ENCODE results near the gene DRD3. TPM values are rescaled to one million over a fixed set of nuclear protein-coding genes. Genes with fewer than 3 reads are reported as not detected.

DRD3 gene
- total RNA-seq, 2 experiments from 2014 or later, result 0.30 TPM; not detected in 1

- Mint-ChIP-seq H3K36me3 (no peaks in the 10 kb centered on the region), H3K27me3 (no peaks in the 10 kb centered on the region), H3K4me1 (no peaks in the 10 kb centered on the region), H3K27ac (no peak overlapping the region), H3K9me3 (no peaks in the 10 kb centered on the region), H3K4me3 (no peak overlapping the region)
- ATAC-seq (ENCODE audit: low read depth) (no peak), DNase-seq (no peak)
- POLR2A ChIA-PET, result no interaction called here
These were observed 50.6 kb downstream of the DRD3 start for GRCh38 chr3:114128231-114128630.

GRCh38 chr3:114127517-114127916, 51.3 kb downstream of the DRD3 start:
- no peak overlapping the region for H3K27ac Mint-ChIP-seq
- no peak for ATAC-seq (ENCODE audit: low read depth)
- DNase-seq, result no peak
- no peaks in the 10 kb centered on the region for H3K4me1 Mint-ChIP-seq
- no peak overlapping the region for H3K4me3 Mint-ChIP-seq
- POLR2A ChIA-PET, result no interaction called here
- H3K27me3 Mint-ChIP-seq, result no peaks in the 10 kb centered on the region
- no peaks in the 10 kb centered on the region for H3K9me3 Mint-ChIP-seq
- no peaks in the 10 kb centered on the region for H3K36me3 Mint-ChIP-seq

- POLR2A ChIA-PET, result no interaction called here
- Mint-ChIP-seq H3K27me3 (no peaks in the 10 kb centered on the region), H3K4me1 (no peaks in the 10 kb centered on the region), H3K36me3 (no peaks in the 10 kb centered on the region), H3K9me3 (no peaks in the 10 kb centered on the region), H3K4me3 (no peak overlapping the region), H3K27ac (no peak overlapping the region)
- DNase-seq (no peak), ATAC-seq (ENCODE audit: low read depth) (no peak)
These were observed 52.4 kb downstream of the DRD3 start for GRCh38 chr3:114126461-114126860.

DNA sequence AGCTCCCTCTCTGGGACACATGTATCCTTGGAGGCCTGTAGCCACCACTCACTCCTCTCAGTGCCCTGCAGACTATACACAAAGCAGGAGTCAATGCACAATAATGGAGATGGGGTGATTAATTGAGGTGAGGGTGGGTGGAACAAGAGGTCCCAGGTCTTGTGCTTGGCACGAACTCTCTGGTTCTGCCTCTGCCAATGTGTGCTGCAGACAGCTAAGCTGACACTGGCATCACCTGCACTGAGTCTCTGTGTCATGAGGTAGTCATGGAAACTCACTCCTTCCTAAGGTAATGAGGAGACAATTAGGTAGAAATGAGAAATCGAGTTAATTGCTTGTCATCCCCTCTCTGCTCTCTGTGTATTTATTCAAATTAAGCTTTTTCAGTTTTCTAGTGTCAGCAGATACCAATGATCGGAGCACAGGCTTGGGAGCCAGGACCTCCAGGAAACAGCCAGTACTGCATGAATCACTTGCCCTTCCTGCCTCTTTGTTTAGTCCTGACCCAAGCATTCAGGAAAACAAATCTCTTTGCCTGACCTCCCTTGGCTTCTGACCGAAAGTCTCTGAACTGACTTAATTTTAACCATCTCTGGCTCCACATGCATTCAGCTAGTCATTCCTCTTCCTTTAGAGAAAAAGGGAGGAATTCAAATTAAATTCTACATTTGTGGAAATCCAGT, 56.7 kb downstream of the DRD3 start:
- POLR2A ChIA-PET, result no interaction called here
- ATAC-seq (ENCODE audit: low read depth), result no peak
- no peak overlapping the region for H3K27ac Mint-ChIP-seq

GRCh38 chr3:114120211-114120610, 58.6 kb downstream of the DRD3 start:
- POLR2A ChIA-PET, result no interaction called here
- DNase-seq, result no peak
- Mint-ChIP-seq H3K4me3 (no peak overlapping the region), H3K27ac (no peak overlapping the region), H3K9me3 (peaks cover 1% of the 10 kb centered on the region), H3K27me3 (peaks cover 3% of the 10 kb centered on the region), H3K4me1 (no peaks in the 10 kb centered on the region), H3K36me3 (no peaks in the 10 kb centered on the region)
- ATAC-seq (ENCODE audit: low read depth), result no peak

More for the DNA sequence above, 56.7 kb downstream of the DRD3 start:
- no peaks in the 10 kb centered on the region for H3K36me3 Mint-ChIP-seq
- no peak for DNase-seq
- H3K4me1 Mint-ChIP-seq, result no peaks in the 10 kb centered on the region
- no peak overlapping the region for H3K4me3 Mint-ChIP-seq
- H3K27me3 Mint-ChIP-seq, result peaks cover 3% of the 10 kb centered on the region
- H3K9me3 Mint-ChIP-seq, result peaks cover 1% of the 10 kb centered on the region

DNA sequence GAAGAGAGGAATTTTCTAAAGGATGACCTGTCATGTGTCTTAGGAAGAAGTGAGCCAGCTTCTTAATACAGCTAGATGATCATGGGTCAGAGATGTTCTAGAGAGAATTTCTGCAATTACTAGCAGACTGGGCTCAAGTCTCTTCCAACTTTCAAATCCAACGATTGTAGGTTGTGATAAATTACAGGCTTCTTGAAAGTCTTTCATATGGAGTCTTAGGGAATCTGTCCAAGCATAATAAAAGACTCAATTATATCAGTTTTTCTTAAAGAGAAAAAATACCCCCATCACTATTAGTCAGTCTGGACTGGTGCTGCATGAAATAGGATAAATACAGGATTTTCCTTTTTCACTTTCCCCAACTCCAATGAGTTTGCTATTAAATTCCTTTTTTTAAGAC, 59.1 kb downstream of the DRD3 start:
- DNase-seq (no peak), ATAC-seq (ENCODE audit: low read depth) (no peak)
- H3K9me3 Mint-ChIP-seq, result peaks cover 1% of the 10 kb centered on the region
- no peaks in the 10 kb centered on the region for H3K4me1 Mint-ChIP-seq
- H3K27me3 Mint-ChIP-seq, result peaks cover 3% of the 10 kb centered on the region
- H3K4me3 Mint-ChIP-seq, result no peak overlapping the region
- no peak overlapping the region for H3K27ac Mint-ChIP-seq
- POLR2A ChIA-PET, result no interaction called here
- no peaks in the 10 kb centered on the region for H3K36me3 Mint-ChIP-seq

GRCh38 chr3:114115143-114115542, 63.7 kb downstream of the DRD3 start:
- no peak for ATAC-seq (ENCODE audit: low read depth)
- H3K4me3 Mint-ChIP-seq, result no peak overlapping the region
- no peak for DNase-seq
- H3K9me3 Mint-ChIP-seq, result peaks cover 1% of the 10 kb centered on the region
- no peaks in the 10 kb centered on the region for H3K36me3 Mint-ChIP-seq
- H3K27ac Mint-ChIP-seq, result no peak overlapping the region
- H3K27me3 Mint-ChIP-seq, result peaks cover 25% of the 10 kb centered on the region
- POLR2A ChIA-PET, result interaction anchor here (1.2 kb wide), 1 partner anchor 48 kb away, joined by 4 read pairs; no protein-coding TSS in a partner anchor
- H3K4me1 Mint-ChIP-seq, result no peaks in the 10 kb centered on the region

DNA sequence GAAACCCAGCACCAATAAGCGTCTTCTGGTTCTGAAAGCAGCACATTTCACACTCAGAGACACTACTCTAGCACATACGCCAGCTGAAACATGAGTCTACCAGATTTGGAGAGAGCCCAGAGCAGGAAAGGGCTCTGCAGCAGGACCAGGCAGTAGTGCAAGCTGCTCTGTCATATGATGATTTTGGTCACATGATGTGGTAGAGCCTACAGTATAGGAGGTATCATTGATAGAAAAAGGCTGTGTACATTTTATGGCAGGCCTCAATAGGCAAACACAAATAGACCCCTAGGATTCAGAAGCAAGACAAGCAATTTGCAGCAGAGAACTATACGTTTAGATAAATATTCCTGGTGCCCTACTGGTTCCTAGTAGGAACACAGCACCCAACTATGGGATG, 64.1 kb downstream of the DRD3 start:
- H3K9me3 Mint-ChIP-seq, result peaks cover 1% of the 10 kb centered on the region

DNA sequence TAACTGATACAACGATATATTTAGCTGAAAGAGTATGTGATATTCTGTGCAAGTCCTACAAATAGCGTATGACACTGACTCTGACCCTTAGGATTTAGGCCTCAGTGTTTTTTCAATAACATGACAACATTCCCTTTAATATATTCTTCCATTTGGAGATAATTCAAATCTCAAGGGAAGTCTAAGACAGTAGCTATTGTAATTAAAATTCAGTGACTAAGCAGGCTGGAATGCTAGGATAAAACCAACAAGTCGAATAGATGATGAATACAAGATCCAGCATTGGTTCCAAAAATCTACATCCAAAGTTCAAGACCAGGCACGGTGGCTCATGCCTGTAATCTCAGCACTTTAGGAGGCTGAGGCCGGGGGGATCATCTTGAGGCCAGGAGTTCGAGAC, 66.2 kb downstream of the DRD3 start:
- Mint-ChIP-seq H3K4me3 (no peak overlapping the region), H3K4me1 (no peaks in the 10 kb centered on the region), H3K36me3 (no peaks in the 10 kb centered on the region), H3K9me3 (no peaks in the 10 kb centered on the region), H3K27me3 (peaks cover 34% of the 10 kb centered on the region), H3K27ac (no peak overlapping the region)
- POLR2A ChIA-PET, result no interaction called here
- DNase-seq, result no peak
- ATAC-seq (ENCODE audit: low read depth), result no peak

More for the DNA sequence above, 64.1 kb downstream of the DRD3 start:
- peaks cover 29% of the 10 kb centered on the region for H3K27me3 Mint-ChIP-seq
- H3K27ac Mint-ChIP-seq, result no peak overlapping the region
- no peaks in the 10 kb centered on the region for H3K36me3 Mint-ChIP-seq
- ATAC-seq (ENCODE audit: low read depth), result no peak
- no peaks in the 10 kb centered on the region for H3K4me1 Mint-ChIP-seq
- no peak for DNase-seq
- no peak overlapping the region for H3K4me3 Mint-ChIP-seq
- POLR2A ChIA-PET, result interaction anchor here (1.2 kb wide), 1 partner anchor 48 kb away, joined by 4 read pairs; no protein-coding TSS in a partner anchor

DNA sequence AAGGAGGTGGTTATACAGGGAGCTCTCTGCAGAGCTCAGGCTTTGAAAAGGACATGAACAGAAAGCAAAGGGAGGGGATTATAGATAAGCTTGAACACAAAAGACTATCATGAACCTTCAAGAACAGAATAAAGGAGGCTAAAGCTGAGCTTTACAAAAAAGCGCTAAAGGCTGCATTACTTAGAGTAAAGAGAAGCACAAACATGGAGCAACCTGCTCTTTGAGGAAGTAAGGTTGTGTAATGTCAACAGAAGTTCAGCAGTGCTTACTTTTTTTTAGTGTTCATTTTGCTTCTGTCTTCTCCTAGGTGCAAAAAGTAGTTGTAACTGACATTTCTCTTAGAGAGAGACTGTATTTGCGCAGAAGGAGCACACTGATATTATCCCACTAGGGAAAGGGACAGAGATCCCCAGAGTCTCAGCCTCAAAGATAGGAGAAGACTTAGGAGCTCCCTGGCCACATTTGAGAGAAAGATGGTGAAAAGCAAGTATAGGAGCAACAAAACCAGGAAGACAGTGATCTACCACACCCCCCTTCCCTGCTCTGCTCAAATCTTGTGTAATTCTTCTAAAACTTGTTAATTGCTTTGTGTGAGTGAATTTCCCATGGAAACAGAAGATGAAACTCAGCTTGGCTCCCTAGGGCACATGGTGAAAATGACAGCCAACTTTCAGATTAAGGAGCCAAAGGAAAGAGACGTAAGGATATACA, 67.6 kb downstream of the DRD3 start:
- H3K4me3 Mint-ChIP-seq, result no peak overlapping the region
- no peak for DNase-seq

DNA sequence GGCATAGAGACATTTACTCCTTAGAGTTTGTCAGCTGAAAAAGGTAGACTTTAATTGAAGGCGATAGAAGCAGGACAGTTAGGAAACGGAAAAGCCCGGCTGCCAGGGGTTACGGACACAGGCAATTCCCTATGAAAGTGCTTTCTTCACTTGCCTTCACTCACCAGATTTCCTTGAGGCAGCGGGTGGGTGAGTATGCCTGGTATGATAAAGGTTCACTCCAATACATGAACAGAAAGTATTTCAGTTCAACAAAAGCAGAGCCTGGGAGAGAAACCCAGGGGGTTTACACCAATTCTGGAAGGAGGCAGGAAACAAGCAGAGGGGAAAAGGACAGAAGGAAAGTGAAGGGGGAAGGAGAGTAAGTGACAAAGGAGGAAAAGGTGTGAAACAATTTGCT, 68.4 kb downstream of the DRD3 start:
- DNase-seq (no peak), ATAC-seq (ENCODE audit: low read depth) (no peak)
- Mint-ChIP-seq H3K27me3 (peaks cover 38% of the 10 kb centered on the region), H3K36me3 (no peaks in the 10 kb centered on the region), H3K4me3 (no peak overlapping the region), H3K9me3 (no peaks in the 10 kb centered on the region), H3K4me1 (no peaks in the 10 kb centered on the region), H3K27ac (no peak overlapping the region)
- POLR2A ChIA-PET, result no interaction called here

More for the DNA sequence above, 67.6 kb downstream of the DRD3 start:
- Mint-ChIP-seq H3K27ac (no peak overlapping the region), H3K36me3 (no peaks in the 10 kb centered on the region), H3K4me1 (no peaks in the 10 kb centered on the region), H3K27me3 (peaks cover 38% of the 10 kb centered on the region), H3K9me3 (no peaks in the 10 kb centered on the region)
- no peak for ATAC-seq (ENCODE audit: low read depth)
- POLR2A ChIA-PET, result no interaction called here

- DNase-seq (no peak), ATAC-seq (ENCODE audit: low read depth) (no peak)
- POLR2A ChIA-PET, result no interaction called here
- Mint-ChIP-seq H3K36me3 (no peaks in the 10 kb centered on the region), H3K4me3 (no peak overlapping the region), H3K9me3 (no peaks in the 10 kb centered on the region), H3K27me3 (peaks cover 38% of the 10 kb centered on the region), H3K27ac (no peak overlapping the region), H3K4me1 (no peaks in the 10 kb centered on the region)
These were observed 70.7 kb downstream of the DRD3 start for GRCh38 chr3:114108137-114108536.

DNA sequence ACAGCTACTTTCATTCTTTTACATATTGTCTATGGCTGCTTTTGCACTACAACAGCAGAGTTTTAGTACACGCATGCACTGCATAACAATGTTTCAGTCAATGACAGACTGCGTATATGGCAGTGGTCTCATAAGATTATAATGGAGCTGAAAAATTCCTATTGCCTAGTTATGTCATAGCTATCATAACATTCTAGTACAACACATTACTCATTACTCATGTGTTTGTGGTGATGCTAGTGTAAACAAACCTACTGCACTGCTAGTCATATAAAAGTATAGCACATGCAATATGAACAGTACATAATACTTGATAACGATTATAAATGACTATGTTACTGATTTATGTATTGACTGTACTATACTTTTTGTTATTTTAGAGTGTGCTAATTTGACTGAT, 74.4 kb downstream of the DRD3 start:
- H3K36me3 Mint-ChIP-seq, result no peaks in the 10 kb centered on the region
- H3K4me1 Mint-ChIP-seq, result no peaks in the 10 kb centered on the region
- ATAC-seq (ENCODE audit: low read depth) (no peak), DNase-seq (no peak)
- no peaks in the 10 kb centered on the region for H3K9me3 Mint-ChIP-seq
- POLR2A ChIA-PET, result no interaction called here
- no peak overlapping the region for H3K4me3 Mint-ChIP-seq
- no peak overlapping the region for H3K27ac Mint-ChIP-seq
- peaks cover 12% of the 10 kb centered on the region for H3K27me3 Mint-ChIP-seq

DNA sequence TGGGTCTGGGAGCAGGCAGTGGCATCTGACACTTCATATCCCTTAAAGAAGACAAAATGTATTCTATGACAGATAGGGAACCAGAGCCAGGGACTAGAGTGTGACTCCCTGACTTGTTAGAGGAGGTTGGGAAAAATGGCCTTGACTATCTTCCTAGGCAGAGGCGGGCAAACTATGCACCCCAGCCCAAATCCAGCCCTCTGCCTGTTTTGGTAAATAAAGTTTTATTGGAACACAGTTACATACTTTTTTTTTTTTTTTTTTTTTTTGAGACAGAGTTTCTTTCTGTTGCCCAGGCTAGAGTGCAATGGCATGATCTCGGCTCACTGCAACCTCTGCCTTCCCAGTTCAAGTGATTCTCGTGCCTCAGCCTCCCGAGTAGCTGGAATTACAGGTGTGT, 75.0 kb downstream of the DRD3 start:
- ATAC-seq (ENCODE audit: low read depth) (no peak), DNase-seq (no peak)
- Mint-ChIP-seq H3K4me3 (no peak overlapping the region), H3K9me3 (no peaks in the 10 kb centered on the region), H3K4me1 (no peaks in the 10 kb centered on the region), H3K36me3 (no peaks in the 10 kb centered on the region), H3K27me3 (peaks cover 9% of the 10 kb centered on the region), H3K27ac (no peak overlapping the region)
- POLR2A ChIA-PET, result no interaction called here

Data from activated naive CD8-positive, alpha-beta T cell treated with anti-CD3 and anti-CD28 coated beads, Interleukin-2, amount 10 ng/mL, durations not matched to agents 7 days and 5 days (primary cell).